EH (cell line): Measurements from ENCODE around the gene CDH12.
"Not testable (repeated sequence)": the region's sequence is repeated elsewhere in the genome, so short reads cannot be mapped to it uniquely, and the experiment has no call there.

Source experiments
- DNase-seq: peaks from one replicate; pipeline ENCODE4 v3.0.0-alpha.2; 2015; ENCODE audit warnings: low read depth

CDH12 gene

GRCh38 chr5:22432905-22433304 is 420.2 kb downstream of the CDH12 start:
- DNase-seq, result no peak

GRCh38 chr5:22431840-22432239 is 421.3 kb downstream of the CDH12 start:
- no peak for DNase-seq

GRCh38 chr5:22431406-22431805 is 421.7 kb downstream of the CDH12 start:
- DNase-seq, result no peak

- no peak for DNase-seq
Measured at GRCh38 chr5:22411554-22412349, 441.4 kb downstream of the CDH12 start.

- DNase-seq, result no peak
Measured at GRCh38 chr5:22391956-22392355, 461.2 kb downstream of the CDH12 start.

GRCh38 chr5:22390888-22391287 is 462.3 kb downstream of the CDH12 start:
- DNase-seq, result no peak

- no peak for DNase-seq
Measured at GRCh38 chr5:22372826-22373660, 480.1 kb downstream of the CDH12 start.

GRCh38 chr5:22372376-22372775 is 480.8 kb downstream of the CDH12 start:
- DNase-seq, result no peak

- no peak for DNase-seq
Measured at GRCh38 chr5:22354956-22355355, 498.2 kb downstream of the CDH12 start.

GRCh38 chr5:22352493-22352892 is 500.7 kb downstream of the CDH12 start:
- no peak for DNase-seq

- no peak for DNase-seq
Measured at GRCh38 chr5:22351178-22351577, 502.0 kb downstream of the CDH12 start.

GRCh38 chr5:22348027-22348426 is 505.1 kb downstream of the CDH12 start:
- no peak for DNase-seq

GRCh38 chr5:22344000-22344399 is 509.1 kb downstream of the CDH12 start:
- no peak for DNase-seq

GRCh38 chr5:22341406-22341805 is 511.7 kb downstream of the CDH12 start:
- DNase-seq, result no peak

GRCh38 chr5:22332949-22333348 is 520.2 kb downstream of the CDH12 start:
- not testable (repeated sequence) for DNase-seq

- no peak for DNase-seq
Measured at GRCh38 chr5:22329683-22330082, 523.5 kb downstream of the CDH12 start.

- no peak for DNase-seq
Measured at GRCh38 chr5:22319798-22320197, 533.3 kb downstream of the CDH12 start.

- no peak for DNase-seq
Measured at GRCh38 chr5:22316294-22316693, 536.9 kb downstream of the CDH12 start.

GRCh38 chr5:22315052-22315451 is 538.1 kb downstream of the CDH12 start:
- not testable (repeated sequence) for DNase-seq

GRCh38 chr5:22314548-22314947 is 538.6 kb downstream of the CDH12 start:
- no peak for DNase-seq

GRCh38 chr5:22306011-22306410 is 547.1 kb downstream of the CDH12 start:
- no peak for DNase-seq

- no peak for DNase-seq
Measured at GRCh38 chr5:22295832-22296231, 557.3 kb downstream of the CDH12 start.

- DNase-seq, result no peak
Measured at GRCh38 chr5:22293147-22293546, 560.0 kb downstream of the CDH12 start.
